Measurements from ENCODE around the gene ITGBL1. TPM values are rescaled to one million over a fixed set of nuclear protein-coding genes. Genes with fewer than 3 reads are reported as not detected.

Gene ITGBL1
- total RNA-seq, 1 experiment from 2014 or later, result 37.1 TPM

- TF ChIP-seq EZH2phosphoT487 (IDR thresholded peaks at IDR 0.05; ENCODE audit: borderline replicate concordance, low read length), result no peak
- TF ChIP-seq EZH2 (IDR thresholded peaks at IDR 0.05; ENCODE audit: low read length, unreplicated experiment), result no peak
- TF ChIP-seq CTCF (conservative IDR thresholded peaks at IDR 0.05; ENCODE audit: low read depth, low read length), result peak; percentile 68
- Histone ChIP-seq H3K4me3 (ENCODE audit: low read length) (no peak overlapping the region), H4K20me1 (ENCODE audit: low read length) (no peaks in the 10 kb centered on the region), H3K9me3 (ENCODE audit: low read length) (no peaks in the 10 kb centered on the region), H3K9me2 (replicated peaks; ENCODE audit: low read length) (no peaks in the 10 kb centered on the region), H3K27ac (ENCODE audit: low read length) (no peak overlapping the region), H3K9ac (ENCODE audit: low read length) (no peak overlapping the region), H3K4me2 (ENCODE audit: low read length) (no peak overlapping the region), H3K4me1 (ENCODE audit: insufficient read depth, low read length) (peaks cover 10% of the 10 kb centered on the region), H3F3A (ENCODE audit: low read length, unreplicated experiment) (no peaks in the 10 kb centered on the region), H3K79me2 (ENCODE audit: low read length) (no peaks in the 10 kb centered on the region), H3K36me3 (ENCODE audit: low read depth, low read length) (no peaks in the 10 kb centered on the region), H2AFZ (ENCODE audit: low read length) (no peak overlapping the region), H3K27me3 (ENCODE audit: low read length) (no peaks in the 10 kb centered on the region)
- ChIA-PET CTCF (interaction anchor here (0.5 kb wide), 1 partner anchor 603 kb away, joined by 3 read pairs; no protein-coding TSS in a partner anchor), POLR2A (ENCODE audit: unreplicated experiment) (no interaction called here)
- intact Hi-C loops (cut with micrococcal nuclease), result loop anchor here (1.0 to 5.0 kb wide), 6 partner anchors 110 to 612 kb away; partner anchors contain the start of gene ITGBL1
- ATAC-seq (peak; percentile 84), DNase-seq (peak; percentile 70)
- no TSS peak for BruUV-seq (replicated peaks)
Observed at GRCh38 chr13:101757446-101758039, 305.1 kb downstream of the ITGBL1 start.

GRCh38 chr13:101763191-101763590, 310.7 kb downstream of the ITGBL1 start:
- Histone ChIP-seq H4K20me1 (ENCODE audit: low read length) (no peaks in the 10 kb centered on the region), H3K27me3 (ENCODE audit: low read length) (no peaks in the 10 kb centered on the region), H2AFZ (ENCODE audit: low read length) (no peak overlapping the region), H3F3A (ENCODE audit: low read length, unreplicated experiment) (no peaks in the 10 kb centered on the region), H3K4me2 (ENCODE audit: low read length) (no peak overlapping the region), H3K4me3 (ENCODE audit: low read length) (no peak overlapping the region), H3K79me2 (ENCODE audit: low read length) (no peaks in the 10 kb centered on the region), H3K9me2 (replicated peaks; ENCODE audit: low read length) (no peaks in the 10 kb centered on the region), H3K36me3 (ENCODE audit: low read depth, low read length) (no peaks in the 10 kb centered on the region), H3K27ac (ENCODE audit: low read length) (no peak overlapping the region), H3K9me3 (ENCODE audit: low read length) (no peaks in the 10 kb centered on the region), H3K9ac (ENCODE audit: low read length) (no peak overlapping the region), H3K4me1 (ENCODE audit: insufficient read depth, low read length) (peaks cover 10% of the 10 kb centered on the region)
- no peak for ATAC-seq
- POLR2A ChIA-PET (ENCODE audit: unreplicated experiment), result no interaction called here
- CTCF ChIA-PET, result no interaction called here
- intact Hi-C loops (cut with micrococcal nuclease), result no loop called here
- TF ChIP-seq EZH2 (IDR thresholded peaks at IDR 0.05; ENCODE audit: low read length, unreplicated experiment) (no peak), CTCF (conservative IDR thresholded peaks at IDR 0.05; ENCODE audit: low read depth, low read length) (no peak), EZH2phosphoT487 (IDR thresholded peaks at IDR 0.05; ENCODE audit: borderline replicate concordance, low read length) (no peak)
- BruUV-seq (replicated peaks), result no TSS peak
- peak; percentile 4 for DNase-seq

Other genes with a start within 250 kb of the ITGBL1 start
- gene NALCN, start 36.2 kb upstream of the ITGBL1 start, total RNA-seq (2014; rRNA removed), result 6.4 and 11.8 TPM in 2 replicates